WTC11 (cell line): ENCODE results near the gene PCNX4. TPM values are rescaled to one million over a fixed set of nuclear protein-coding genes. Genes with fewer than 3 reads are reported as not detected.

Experiments
- ATAC-seq: fragments of 200-7000 bp; cut with Tn5 transposase; 2 replicates; pipeline ENCODE4 v1.10.0; 2021; ENCODE audit warnings: mild to moderate bottlenecking, moderate library complexity
- CTCF ChIA-PET: fragments of 300-600 bp; sonication (Branson Sonifier 250); formaldehyde crosslinking; loops from one replicate; lab custom pipeline; 2021; ENCODE audit warnings: antibody characterized with exemption; lab: Charles Lee
- POLR2A ChIA-PET: fragments of 350-600 bp; sonication (Branson Sonifier 250); formaldehyde crosslinking; loops from one replicate; lab custom pipeline; 2021; ENCODE audit warnings: antibody characterized with exemption; lab: Charles Lee
- DNase-seq: peaks from one replicate; pipeline ENCODE4 v3.0.0; 2021; ENCODE audit warnings: low spot score
- H3K27ac Mint-ChIP-seq: 2 replicates; pipeline ENCODE4 v1.8.0; 2021; ENCODE audit warnings: mixed read lengths
- H3K27me3 Mint-ChIP-seq: 2 replicates; pipeline ENCODE4 v1.8.0; 2021; ENCODE audit warnings: low read depth, mild to moderate bottlenecking, moderate library complexity, mixed read lengths
- H3K36me3 Mint-ChIP-seq: 2 replicates; pipeline ENCODE4 v1.8.0; 2021; ENCODE audit warnings: mixed read lengths
- H3K4me1 Mint-ChIP-seq: 2 replicates; pipeline ENCODE4 v1.8.0; 2022; ENCODE audit warnings: mixed read lengths
- H3K4me3 Mint-ChIP-seq: 2 replicates; pipeline ENCODE4 v1.8.0; 2021; ENCODE audit warnings: mild to moderate bottlenecking, moderate library complexity, mixed read lengths
- H3K9me3 Mint-ChIP-seq: 2 replicates; pipeline ENCODE4 v1.8.0; 2021; ENCODE audit warnings: mixed read lengths
- ATF6 ChIP-seq: sonication (generic); formaldehyde crosslinking; IDR thresholded peaks from 2 replicates; pipeline ENCODE4 v1.8.1; 2023; ENCODE audit warnings: mild to moderate bottlenecking, missing genetic modification reagents
- CBFB ChIP-seq: sonication (generic); formaldehyde crosslinking; IDR thresholded peaks from 2 replicates; pipeline ENCODE4 v1.8.1; 2022; ENCODE audit warnings: mild to moderate bottlenecking, low read depth, missing genetic modification reagents
- EMX1 ChIP-seq: fragments of 250-450 bp; sonication (Bioruptor Pico); IDR thresholded peaks from 2 replicates; pipeline ENCODE4 v1.8.0; 2021; ENCODE audit warnings: mild to moderate bottlenecking
- ETV6 ChIP-seq: sonication (generic); formaldehyde crosslinking; IDR thresholded peaks from 2 replicates; pipeline ENCODE4 v1.8.1; 2022; ENCODE audit warnings: mild to moderate bottlenecking, missing genetic modification reagents
- FOXK1 ChIP-seq: sonication (generic); formaldehyde crosslinking; IDR thresholded peaks from 2 replicates; pipeline ENCODE4 v1.8.0; 2022; ENCODE audit warnings: mild to moderate bottlenecking, moderate library complexity, missing genetic modification reagents
- GRHL2 ChIP-seq: fragments of 250-450 bp; sonication (Bioruptor Pico); IDR thresholded peaks from 2 replicates; pipeline ENCODE4 v1.8.0; 2022; ENCODE audit warnings: mild to moderate bottlenecking, moderate library complexity; ENCODE audit not compliant: insufficient replicate concordance, severe bottlenecking
- GTF2I ChIP-seq: fragments of 250-450 bp; sonication (Bioruptor Pico); conservative IDR thresholded peaks from 2 replicates; pipeline ENCODE4 v1.4.0; 2021; ENCODE audit warnings: mild to moderate bottlenecking
- HMGXB4 ChIP-seq: sonication (generic); formaldehyde crosslinking; IDR thresholded peaks from 2 replicates; pipeline ENCODE4 v1.8.1; 2023; ENCODE audit warnings: mild to moderate bottlenecking, moderate library complexity, missing genetic modification reagents
- JUN ChIP-seq: sonication (generic); formaldehyde crosslinking; IDR thresholded peaks from 2 replicates; pipeline ENCODE4 v1.8.0; 2023; ENCODE audit warnings: mild to moderate bottlenecking, missing genetic modification reagents
- MAX ChIP-seq: sonication (generic); formaldehyde crosslinking; IDR thresholded peaks from 2 replicates; pipeline ENCODE4 v1.8.0; 2022; ENCODE audit warnings: mild to moderate bottlenecking, missing genetic modification reagents
- ZNF121 ChIP-seq: sonication (generic); formaldehyde crosslinking; IDR thresholded peaks from 2 replicates; pipeline ENCODE4 v1.8.0; 2023; ENCODE audit warnings: missing genetic modification reagents
- ZNF232 ChIP-seq: sonication (generic); formaldehyde crosslinking; IDR thresholded peaks from 2 replicates; pipeline ENCODE4 v1.8.0; 2022; ENCODE audit warnings: mild to moderate bottlenecking, missing genetic modification reagents
- ZNF317 ChIP-seq: sonication (generic); formaldehyde crosslinking; IDR thresholded peaks from 2 replicates; pipeline ENCODE4 v1.8.1; 2023; ENCODE audit warnings: low read depth, mild to moderate bottlenecking, moderate library complexity, missing genetic modification reagents, borderline replicate concordance
- ZNF425 ChIP-seq: fragments of 250-450 bp; sonication (Bioruptor Pico); conservative IDR thresholded peaks from 2 replicates; pipeline ENCODE4 v1.9.0; 2021; ENCODE audit warnings: mild to moderate bottlenecking
- total RNA-seq: library from RNA; stranded (reverse); gene quantifications from 3 replicates; pipeline ENCODE4 v1.2.3, GENCODE V29; 2021
- TF ChIP-seq, protein P1 (sequence below): sonication (generic); formaldehyde crosslinking; IDR thresholded peaks from 2 replicates; pipeline ENCODE4 v1.8.0; 2023; ENCODE audit warnings: missing genetic modification reagents, mild to moderate bottlenecking, borderline replicate concordance
- TF ChIP-seq, protein P2 (sequence below): fragments of 250-450 bp; sonication (Bioruptor Pico); IDR thresholded peaks from 2 replicates; pipeline ENCODE4 v2.1.2; 2022; ENCODE audit warnings: mild to moderate bottlenecking, moderate library complexity
- TF ChIP-seq, protein P3 (sequence below): sonication (generic); formaldehyde crosslinking; IDR thresholded peaks from 2 replicates; pipeline ENCODE4 v1.8.1; 2022; ENCODE audit warnings: mild to moderate bottlenecking, moderate library complexity, missing genetic modification reagents
- TF ChIP-seq, protein P4 (sequence below): sonication (generic); formaldehyde crosslinking; IDR thresholded peaks from 2 replicates; pipeline ENCODE4 v1.8.1; 2023; ENCODE audit warnings: mild to moderate bottlenecking, missing genetic modification reagents, moderate library complexity
- TF ChIP-seq, protein P5 (sequence below): sonication (generic); formaldehyde crosslinking; IDR thresholded peaks from 2 replicates; pipeline ENCODE4 v1.8.0; 2022; ENCODE audit warnings: mild to moderate bottlenecking, missing genetic modification reagents

The PCNX4 gene
- total RNA-seq, 1 experiment from 2014 or later: 31.7 TPM

DNA sequence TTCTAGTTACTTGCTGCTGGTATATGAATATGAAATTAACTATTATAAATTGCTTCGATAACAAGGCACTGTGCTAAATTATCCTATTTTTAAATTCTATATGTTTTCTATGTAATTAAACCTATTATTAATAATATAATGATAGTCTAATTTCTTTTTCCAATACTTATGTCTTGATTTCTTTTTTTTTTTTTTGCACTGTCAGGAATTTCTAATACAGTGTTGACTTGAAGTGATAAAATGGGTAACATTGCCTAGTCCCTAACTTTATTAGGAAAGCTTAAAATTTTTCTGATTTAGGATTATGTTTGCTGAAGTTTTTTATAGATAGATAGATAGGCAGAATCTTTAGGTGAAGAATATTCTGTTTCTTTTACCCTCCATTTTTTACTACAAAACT lies 87.1 kb downstream of the PCNX4 start:
- ATAC-seq (no peak), DNase-seq (no peak)
- Mint-ChIP-seq H3K4me1 (peaks cover 7% of the 10 kb centered on the region), H3K4me3 (no peak overlapping the region), H3K9me3 (peaks cover 20% of the 10 kb centered on the region), H3K27ac (no peak overlapping the region), H3K36me3 (no peaks in the 10 kb centered on the region)
- ChIA-PET POLR2A (interaction anchor here (0.7 kb wide), 1 partner anchor 714 kb away, joined by 3 read pairs; no protein-coding TSS in a partner anchor), CTCF (no interaction called here)
- TF ChIP-seq HMGXB4 (CRISPR knock-in tag) (no peak), ZNF232 (CRISPR knock-in tag) (no peak), ATF6 (no peak), ETV6 (CRISPR knock-in tag) (no peak), CBFB (no peak), JUN (no peak), MAX (CRISPR knock-in tag) (no peak), GTF2I (no peak), ZNF317 (no peak), FOXK1 (CRISPR knock-in tag) (no peak), ZNF425 (CRISPR knock-in tag) (no peak), ZNF121 (CRISPR knock-in tag) (no peak), EMX1 (no peak), GRHL2 (no peak)
- TF ChIP-seq, protein P1, sequence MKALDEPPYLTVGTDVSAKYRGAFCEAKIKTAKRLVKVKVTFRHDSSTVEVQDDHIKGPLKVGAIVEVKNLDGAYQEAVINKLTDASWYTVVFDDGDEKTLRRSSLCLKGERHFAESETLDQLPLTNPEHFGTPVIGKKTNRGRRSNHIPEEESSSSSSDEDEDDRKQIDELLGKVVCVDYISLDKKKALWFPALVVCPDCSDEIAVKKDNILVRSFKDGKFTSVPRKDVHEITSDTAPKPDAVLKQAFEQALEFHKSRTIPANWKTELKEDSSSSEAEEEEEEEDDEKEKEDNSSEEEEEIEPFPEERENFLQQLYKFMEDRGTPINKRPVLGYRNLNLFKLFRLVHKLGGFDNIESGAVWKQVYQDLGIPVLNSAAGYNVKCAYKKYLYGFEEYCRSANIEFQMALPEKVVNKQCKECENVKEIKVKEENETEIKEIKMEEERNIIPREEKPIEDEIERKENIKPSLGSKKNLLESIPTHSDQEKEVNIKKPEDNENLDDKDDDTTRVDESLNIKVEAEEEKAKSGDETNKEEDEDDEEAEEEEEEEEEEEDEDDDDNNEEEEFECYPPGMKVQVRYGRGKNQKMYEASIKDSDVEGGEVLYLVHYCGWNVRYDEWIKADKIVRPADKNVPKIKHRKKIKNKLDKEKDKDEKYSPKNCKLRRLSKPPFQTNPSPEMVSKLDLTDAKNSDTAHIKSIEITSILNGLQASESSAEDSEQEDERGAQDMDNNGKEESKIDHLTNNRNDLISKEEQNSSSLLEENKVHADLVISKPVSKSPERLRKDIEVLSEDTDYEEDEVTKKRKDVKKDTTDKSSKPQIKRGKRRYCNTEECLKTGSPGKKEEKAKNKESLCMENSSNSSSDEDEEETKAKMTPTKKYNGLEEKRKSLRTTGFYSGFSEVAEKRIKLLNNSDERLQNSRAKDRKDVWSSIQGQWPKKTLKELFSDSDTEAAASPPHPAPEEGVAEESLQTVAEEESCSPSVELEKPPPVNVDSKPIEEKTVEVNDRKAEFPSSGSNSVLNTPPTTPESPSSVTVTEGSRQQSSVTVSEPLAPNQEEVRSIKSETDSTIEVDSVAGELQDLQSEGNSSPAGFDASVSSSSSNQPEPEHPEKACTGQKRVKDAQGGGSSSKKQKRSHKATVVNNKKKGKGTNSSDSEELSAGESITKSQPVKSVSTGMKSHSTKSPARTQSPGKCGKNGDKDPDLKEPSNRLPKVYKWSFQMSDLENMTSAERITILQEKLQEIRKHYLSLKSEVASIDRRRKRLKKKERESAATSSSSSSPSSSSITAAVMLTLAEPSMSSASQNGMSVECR (CRISPR knock-in tag): no peak
- TF ChIP-seq, protein P2, sequence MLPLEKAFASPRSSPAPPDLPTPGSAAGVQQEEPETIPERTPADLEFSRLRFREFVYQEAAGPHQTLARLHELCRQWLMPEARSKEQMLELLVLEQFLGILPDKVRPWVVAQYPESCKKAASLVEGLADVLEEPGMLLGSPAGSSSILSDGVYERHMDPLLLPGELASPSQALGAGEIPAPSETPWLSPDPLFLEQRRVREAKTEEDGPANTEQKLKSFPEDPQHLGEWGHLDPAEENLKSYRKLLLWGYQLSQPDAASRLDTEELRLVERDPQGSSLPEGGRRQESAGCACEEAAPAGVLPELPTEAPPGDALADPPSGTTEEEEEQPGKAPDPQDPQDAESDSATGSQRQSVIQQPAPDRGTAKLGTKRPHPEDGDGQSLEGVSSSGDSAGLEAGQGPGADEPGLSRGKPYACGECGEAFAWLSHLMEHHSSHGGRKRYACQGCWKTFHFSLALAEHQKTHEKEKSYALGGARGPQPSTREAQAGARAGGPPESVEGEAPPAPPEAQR (CRISPR knock-in tag): no peak
- TF ChIP-seq, protein P3, sequence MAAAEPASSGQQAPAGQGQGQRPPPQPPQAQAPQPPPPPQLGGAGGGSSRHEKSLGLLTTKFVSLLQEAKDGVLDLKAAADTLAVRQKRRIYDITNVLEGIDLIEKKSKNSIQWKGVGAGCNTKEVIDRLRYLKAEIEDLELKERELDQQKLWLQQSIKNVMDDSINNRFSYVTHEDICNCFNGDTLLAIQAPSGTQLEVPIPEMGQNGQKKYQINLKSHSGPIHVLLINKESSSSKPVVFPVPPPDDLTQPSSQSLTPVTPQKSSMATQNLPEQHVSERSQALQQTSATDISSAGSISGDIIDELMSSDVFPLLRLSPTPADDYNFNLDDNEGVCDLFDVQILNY: no peak
- TF ChIP-seq, protein P4, sequence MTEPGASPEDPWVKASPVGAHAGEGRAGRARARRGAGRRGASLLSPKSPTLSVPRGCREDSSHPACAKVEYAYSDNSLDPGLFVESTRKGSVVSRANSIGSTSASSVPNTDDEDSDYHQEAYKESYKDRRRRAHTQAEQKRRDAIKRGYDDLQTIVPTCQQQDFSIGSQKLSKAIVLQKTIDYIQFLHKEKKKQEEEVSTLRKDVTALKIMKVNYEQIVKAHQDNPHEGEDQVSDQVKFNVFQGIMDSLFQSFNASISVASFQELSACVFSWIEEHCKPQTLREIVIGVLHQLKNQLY (CRISPR knock-in tag): no peak
- TF ChIP-seq, protein P5, sequence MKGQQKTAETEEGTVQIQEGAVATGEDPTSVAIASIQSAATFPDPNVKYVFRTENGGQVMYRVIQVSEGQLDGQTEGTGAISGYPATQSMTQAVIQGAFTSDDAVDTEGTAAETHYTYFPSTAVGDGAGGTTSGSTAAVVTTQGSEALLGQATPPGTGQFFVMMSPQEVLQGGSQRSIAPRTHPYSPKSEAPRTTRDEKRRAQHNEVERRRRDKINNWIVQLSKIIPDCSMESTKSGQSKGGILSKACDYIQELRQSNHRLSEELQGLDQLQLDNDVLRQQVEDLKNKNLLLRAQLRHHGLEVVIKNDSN (CRISPR knock-in tag): no peak
- TF ChIP-seq, all 79 proteins: peak for 0
- H3K27me3 Mint-ChIP-seq: no peaks in the 10 kb centered on the region; the same call in 1 of the 2 replicates
